HG03280 (cell line): ENCODE measurements around the gene CBARP.

Experiments used
- ATAC-seq: cut with Tn5 transposase; IDR thresholded peaks from one replicate; pipeline ENCODE4 v1.9.1; 2021; ENCODE audit warnings: mild to moderate bottlenecking, moderate library complexity; ENCODE audit not compliant: unreplicated experiment

Gene CBARP

DNA sequence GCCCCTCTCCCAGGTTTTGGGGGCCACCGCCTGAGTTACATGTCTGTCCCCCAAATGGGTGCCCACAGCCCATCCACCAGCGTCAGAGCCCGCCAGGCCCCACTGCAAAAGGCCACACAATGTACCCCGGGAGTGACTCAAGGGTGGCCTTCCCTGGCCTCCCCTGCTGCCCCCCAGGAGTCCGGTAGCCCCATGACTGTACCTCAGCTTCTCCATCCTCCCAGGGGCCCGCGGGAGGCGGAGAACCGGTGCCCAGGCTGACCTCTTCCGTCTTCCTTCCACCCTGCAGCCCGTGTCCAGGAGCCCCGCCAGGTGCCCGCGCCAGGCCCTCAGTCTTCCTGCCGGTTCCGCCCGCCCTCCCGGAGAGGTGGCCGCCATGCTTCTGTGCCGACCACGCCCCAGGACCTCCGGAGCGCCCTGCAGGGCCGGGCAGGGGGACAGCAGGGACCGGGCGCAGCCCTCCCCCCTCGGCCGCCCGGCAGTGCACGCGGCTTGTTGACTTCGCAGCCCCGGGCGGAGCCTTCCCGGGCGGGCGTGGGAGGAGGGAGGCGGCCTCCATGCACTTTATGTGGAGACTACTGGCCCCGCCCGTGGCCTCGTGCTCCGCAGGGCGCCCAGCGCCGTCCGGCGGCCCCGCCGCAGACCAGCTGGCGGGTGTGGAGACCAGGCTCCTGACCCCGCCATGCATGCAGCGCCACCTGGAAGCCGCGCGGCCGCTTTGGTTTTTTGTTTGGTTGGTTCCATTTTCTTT is 10.3 kb downstream of the CBARP start:
- ATAC-seq, result no peak

DNA sequence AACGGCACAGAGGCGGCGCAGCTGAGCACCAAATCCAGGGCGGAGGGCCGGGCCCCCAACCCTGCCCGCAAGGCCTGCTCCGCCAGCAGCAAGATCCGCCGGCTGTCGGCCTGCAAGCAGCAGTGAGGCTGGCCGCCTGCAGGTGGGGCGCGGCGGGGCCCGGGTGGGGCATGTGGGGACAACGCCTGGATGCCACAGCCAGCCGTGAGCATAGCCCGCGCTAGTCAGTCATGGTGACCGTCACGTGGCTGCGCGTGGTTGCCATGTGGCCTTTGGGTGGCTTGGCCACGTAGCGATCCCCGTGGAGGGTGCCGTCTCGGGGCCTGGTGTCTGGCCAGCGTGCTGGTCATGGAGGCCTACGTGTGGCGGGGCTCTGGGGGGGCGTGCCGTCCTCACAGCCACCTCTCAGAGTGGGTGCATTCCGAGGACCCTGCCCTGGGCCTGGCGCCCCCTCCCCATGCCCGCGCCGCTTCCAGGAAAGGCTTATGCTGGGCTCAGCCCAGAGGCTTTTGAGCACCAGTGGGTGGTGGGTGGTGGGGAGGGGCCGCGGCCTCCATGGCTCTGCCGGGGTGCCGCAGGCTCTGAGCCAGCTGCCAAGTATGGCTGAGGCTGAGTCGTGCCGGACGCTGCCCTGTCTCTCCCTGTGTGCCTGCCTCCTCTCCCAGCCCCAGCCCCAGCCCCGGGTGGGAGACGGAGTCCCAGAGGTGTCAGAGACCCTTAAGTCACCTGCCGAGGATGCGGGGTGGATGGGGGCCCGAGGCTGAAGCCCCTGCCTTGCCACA is 11.1 kb downstream of the CBARP start:
- no peak for ATAC-seq

DNA sequence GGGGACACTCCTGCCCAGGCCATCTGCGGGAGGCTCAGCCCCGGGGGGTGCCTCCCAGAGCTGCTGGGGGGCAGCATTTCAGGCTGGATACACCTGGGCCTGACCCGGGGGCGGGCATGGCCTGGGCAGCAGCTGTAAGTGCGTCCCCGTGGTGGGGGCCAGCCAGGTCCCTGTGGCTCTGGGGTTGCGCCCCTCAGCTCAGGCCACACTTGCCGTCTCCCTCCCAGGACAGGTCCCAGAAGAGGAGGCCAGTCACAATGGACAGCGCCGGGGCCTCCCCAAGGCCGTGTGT is 11.6 kb downstream of the CBARP start:
- no peak for ATAC-seq

DNA sequence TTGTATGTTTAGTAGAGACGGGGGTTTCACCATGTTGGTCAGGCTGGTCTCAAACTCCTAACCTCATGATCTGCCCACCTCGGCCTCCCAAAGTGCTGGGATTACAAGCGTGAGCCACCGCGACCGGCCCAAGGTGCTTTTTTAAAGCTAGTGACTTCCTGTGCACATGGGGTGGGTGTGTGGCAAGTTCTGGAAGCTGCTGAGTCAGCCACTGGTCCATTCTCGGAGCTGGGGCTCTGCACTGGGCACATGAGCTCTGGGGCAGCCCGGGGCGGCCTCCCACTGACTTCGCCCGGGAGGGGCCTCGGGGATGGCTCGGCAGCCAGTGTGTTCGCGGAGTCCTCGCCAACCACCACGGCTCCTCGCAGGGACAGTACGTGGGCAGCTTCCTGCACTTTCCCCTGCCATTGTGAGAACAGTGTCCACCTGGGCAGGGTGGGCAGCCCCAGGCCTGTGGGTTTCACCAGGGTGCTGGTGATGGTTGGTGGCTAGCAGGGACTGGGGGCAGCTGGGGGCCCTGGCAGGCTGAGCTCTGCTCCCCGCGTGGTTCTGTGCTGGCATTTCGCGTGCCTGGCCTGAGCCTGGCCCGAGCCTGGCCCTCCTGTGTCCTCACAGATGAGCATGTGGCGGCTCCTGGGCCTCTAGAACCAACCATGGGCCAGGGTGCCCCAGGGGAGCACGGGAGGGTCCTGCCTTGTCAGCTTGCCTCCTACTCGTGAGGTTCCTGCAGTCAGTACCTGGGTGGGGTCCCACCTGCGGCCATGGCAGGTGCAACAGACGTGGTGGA is 12.2 kb downstream of the CBARP start:
- no peak for ATAC-seq

DNA sequence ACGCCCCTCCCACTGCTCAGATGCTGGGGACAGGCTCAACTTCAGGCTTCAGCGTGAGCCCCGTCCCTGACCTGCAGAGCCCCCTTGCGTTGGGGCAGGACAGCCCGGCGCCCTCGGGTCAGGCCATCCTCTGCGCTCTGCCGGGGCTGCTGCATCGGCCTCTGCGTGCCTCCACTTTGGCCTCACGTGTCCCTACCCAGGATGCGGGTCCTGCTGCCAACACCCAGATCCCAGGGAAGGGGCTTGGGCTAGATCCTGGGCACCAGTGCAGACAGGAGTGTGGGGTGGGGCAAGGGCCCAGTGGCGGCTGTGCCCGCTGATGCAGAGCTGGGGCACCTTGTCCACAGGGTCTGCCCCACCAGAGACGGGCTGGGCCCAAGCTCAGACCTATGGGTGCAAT is 13.0 kb downstream of the CBARP start:
- no peak for ATAC-seq

DNA sequence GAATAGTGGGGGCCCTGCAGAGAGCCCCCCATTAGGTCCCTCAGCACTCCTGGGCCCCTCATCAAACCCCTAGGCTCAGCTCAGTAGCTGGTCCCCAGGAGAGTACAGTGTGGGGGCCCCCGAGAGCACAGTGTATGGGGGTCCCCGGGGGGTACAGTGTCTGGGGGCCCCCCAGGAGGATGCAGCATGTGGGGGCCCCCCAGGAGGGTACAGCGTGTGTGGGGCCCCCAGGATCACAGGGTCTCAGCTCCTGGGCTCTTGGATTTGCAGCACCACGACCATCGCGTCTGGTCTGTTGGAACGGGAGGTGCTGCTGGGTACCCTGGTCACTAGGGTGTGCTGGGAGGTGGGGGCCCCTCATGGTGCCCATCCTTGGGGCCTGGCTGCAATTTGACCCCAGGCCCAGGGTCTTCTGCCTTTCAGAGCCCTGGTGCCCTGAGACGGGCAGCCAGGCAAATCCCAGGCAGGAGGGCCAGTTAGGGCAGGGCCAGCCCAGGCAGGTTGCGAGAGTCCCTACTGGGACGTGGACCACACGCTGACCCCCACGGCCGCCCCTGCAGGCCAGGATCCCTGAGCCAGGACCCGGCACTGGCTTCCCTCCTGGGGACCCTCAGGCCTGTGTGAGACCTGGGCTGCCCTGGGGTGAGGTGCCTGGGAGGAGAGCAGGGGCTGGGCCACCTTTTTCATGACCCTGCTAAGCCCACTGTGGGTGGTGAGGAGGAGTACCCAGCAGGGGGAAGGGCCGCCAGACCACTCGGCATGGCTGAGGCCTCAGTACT is 13.6 kb downstream of the CBARP start:
- no peak for ATAC-seq

DNA sequence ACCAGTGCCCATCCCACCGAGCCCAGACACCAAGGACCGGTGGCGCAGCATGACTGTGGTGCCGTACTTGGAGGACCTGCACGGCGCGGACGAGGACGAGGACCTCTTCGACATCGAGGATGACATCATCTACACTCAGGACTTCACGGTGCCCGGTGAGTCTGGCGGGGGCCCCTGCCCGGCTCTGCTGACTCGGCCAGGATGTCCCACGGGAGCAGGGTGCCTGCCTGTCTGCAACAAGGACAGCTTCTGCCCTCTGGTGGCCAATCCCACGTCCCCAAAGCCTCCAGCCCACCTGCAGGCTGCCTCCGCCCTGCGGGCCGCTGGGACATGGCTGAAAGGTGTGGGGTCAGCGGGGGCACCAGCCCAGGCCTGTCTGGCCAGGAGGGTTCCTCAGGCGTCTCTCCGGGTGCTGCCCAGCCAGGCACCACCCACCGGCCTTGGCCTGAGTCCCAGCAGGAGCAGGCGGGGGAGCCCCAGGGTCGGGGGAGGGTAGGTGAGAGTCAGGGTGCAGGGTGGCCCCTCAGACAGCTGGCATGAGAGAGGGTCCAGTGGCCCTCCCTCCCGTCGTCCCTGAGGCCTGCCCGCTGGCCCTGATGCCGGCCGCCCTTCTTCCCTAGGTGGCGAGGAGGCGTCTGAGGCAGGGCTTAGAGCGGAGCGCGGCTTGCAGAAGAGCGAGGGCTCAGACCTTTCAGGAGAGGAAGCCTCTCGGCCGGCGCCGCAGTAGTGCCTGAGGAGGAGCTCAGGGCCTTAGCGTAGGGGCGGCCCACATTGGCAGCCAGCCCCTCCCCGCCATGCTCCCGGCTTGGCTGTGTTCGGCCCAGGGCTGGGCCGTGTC is 14.6 kb downstream of the CBARP start:
- no peak for ATAC-seq

DNA sequence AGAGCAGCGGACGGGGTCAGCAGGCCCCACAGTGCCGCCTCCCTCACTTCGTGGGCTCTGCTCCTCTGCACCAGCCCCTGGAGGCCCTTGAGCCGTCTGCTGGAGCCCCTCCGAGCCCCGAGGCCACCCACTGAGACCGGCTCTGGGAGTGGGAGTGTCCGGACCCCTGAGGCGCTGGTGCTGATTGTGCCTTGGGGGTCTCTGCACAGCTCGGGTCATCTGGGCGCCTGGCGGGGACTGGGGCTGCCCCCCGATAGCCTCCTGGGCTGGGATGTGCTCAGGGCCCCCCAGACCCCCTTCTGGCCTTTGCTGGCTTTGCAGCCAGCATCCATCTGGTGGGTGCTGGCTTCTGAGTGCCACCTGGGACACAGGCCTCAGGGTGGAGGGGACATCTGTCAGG is 15.4 kb downstream of the CBARP start:
- ATAC-seq, result no peak

DNA sequence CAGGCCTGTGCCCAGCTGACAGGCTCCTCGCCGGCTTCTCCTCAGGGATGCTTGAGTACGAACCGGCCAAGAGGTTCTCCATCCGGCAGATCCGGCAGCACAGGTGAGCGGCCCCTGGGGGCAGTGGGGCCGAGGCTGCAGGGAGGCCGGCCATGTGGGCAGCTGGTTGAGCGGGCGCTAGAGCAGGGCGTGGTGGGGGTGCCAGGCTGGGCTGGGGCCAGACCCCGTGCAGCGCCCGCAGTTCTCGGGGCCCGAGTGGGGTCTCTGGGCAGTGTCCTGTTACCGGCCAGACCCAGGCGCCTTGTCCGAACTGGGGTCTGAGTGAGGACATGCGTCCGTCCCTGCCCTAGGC is 15.9 kb downstream of the CBARP start:
- ATAC-seq, result no peak

DNA sequence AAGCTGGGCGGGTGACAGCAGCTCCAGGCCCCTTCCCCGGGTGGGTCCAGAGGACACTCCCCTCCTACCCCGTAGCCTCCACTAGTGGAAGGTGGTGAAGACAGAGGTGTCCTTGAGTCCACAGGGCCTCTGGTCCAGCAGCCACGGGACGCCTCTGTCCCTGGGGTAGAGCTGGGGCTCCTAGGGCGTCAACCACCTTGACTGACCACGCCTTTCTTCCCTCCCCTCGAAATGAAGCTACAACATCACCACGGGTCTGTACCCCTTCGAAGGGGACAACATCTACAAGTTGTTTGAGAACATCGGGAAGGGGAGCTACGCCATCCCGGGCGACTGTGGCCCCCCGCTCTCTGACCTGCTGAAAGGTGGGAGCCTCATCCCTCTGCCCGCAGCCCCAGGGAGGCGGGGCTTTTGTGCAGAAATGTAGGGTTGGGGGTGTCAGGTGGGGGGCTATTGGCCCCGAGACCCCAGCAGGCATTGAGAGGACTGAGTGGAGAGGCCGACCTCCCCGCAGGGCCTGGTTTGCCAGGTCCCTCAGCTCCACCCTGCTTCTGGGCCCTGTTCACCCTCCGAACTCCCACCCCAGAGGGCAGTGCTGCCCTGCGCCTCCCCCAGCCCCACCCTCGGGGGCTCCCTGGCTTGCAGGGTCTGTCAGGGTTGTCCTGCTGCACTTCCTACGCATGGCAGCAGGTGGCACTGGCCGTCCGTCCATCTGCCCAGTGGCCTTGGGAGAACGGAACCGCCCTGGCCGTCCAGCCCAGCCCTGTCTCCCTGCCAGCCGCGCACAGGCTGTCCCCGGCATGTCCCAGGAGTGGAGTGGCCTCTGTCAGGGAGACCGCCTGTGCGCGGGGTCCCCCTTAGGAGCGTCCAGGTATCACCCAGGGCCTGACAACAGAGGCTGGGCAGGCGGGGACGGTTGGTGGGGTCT is 16.6 kb downstream of the CBARP start:
- ATAC-seq, result no peak

DNA sequence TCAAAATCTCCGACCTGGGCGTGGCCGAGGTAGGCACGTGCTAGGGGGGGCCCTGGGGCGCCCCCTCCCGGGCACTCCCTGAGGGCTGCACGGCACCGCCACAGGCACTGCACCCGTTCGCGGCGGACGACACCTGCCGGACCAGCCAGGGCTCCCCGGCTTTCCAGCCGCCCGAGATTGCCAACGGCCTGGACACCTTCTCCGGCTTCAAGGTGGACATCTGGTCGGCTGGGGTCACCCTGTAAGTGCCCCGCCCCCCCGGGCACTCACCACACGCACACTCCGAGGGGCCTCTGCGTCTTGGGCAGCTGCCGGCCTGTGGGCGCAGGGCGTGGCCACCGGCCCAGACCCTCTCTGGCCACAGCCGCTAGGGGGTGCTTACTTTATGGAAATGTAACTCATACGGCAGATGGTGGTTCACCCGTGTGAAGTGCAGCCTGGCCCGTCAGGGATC is 17.3 kb downstream of the CBARP start:
- ATAC-seq, result no peak

DNA sequence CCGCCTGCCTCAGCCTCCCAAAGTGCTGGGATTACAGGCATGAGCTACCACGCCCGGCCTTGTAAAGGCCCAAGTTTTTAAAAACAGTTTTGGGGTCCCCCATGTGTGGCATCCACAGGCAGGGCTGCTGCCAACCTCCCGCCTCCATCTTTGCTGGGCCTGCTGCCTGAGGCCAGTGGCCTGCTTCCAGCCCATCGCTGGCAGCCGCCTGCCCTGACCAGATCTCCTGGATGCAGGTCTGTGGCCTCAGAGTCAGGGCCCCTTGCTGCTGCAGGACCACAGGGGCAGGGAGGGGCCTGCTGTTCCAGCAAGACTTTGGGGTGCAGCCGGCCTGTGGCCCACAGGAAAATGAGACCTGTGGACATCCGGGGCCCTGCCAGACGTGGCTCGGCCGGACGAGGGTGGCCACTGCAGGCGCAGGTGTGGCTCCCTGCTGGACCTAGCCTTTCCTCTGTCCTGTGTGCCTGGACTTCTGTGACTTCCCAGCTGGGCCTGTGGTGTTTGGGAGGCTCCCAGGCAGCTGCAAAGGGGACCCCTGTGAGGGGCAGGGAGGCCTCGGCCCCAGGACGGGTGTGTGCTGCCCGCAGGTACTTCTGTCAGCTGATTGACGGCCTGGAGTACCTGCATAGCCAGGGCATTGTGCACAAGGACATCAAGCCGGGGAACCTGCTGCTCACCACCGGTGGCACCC is 17.9 kb downstream of the CBARP start:
- no peak for ATAC-seq

DNA sequence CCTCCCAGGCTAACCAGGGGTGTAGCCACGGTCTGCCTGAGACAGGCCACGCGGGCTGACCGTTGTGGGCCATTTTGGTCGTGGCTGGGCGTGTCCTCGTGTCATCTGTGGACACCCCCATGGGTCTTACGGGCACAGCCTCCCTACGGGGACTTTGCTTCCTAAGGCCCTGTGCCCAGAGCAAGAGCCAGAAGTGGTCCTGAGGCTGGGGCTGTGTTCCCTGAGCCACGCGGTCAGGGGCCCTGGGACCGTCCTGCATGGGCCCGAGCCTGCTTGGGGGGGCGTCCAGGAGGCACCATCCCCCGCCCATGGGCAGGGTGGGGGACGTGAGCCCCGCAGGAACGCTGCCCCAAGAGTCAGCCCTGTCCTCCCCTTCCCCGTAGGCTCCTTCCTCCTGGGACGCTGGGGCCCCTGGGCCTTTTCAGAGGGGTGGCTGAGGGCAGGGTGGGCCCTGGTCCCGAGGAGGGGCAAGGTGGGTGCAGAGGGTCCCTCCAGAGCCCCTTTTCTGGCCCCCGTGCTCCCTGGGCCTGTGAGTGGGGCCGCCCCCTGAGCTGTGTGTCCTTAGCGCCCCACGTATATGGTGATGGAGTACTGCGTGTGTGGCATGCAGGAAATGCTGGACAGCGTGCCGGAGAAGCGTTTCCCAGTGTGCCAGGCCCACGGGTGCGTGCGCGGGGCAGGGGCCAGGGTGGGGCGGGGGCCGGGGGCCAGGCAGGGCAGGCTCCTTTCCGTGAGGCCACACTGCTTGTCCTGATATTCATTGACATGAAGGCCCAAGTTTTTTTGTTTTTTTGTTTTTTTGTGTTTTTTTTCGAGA is 18.8 kb downstream of the CBARP start:
- ATAC-seq, result no peak

DNA sequence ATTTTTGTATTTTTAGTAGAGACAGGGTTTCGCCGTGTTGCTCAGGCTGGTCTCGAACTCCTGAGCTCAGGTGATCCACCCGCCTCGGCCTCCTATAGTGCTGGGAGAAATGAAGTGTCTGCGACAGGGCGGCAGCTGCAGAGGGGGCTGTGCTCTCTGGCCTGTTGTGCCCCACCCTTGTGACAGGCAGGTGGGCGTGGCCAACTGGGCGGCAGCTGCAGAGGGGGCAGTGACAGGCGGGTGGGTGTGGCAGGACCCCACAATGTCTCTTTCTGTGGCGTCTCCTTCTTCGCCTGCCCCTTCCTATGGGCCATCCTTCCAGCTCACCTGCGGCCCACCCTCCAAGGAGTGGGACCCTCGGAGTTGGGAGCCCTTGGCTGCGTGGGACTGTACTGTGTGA is 20.4 kb downstream of the CBARP start:
- ATAC-seq, result no peak

DNA sequence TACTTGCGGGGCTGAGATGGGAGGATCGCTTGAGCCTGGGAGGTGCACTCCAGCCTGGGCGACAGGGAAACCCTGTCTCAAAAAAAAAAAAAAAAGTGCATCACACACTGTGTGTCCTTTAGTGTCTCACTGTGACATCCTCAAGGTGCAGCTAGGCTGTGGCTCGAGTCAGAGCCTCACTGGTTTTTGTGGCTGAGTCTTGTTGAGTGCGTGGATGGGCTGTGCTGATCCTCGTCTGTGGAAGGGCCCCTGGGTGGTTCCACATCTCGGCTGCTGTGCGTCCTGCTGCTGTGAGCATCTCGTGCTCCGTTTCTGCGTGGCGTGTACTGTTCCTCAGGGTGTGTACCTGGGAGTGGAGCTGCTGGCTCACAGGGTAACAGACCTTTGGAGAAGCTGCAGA is 21.0 kb downstream of the CBARP start:
- ATAC-seq, result no peak

DNA sequence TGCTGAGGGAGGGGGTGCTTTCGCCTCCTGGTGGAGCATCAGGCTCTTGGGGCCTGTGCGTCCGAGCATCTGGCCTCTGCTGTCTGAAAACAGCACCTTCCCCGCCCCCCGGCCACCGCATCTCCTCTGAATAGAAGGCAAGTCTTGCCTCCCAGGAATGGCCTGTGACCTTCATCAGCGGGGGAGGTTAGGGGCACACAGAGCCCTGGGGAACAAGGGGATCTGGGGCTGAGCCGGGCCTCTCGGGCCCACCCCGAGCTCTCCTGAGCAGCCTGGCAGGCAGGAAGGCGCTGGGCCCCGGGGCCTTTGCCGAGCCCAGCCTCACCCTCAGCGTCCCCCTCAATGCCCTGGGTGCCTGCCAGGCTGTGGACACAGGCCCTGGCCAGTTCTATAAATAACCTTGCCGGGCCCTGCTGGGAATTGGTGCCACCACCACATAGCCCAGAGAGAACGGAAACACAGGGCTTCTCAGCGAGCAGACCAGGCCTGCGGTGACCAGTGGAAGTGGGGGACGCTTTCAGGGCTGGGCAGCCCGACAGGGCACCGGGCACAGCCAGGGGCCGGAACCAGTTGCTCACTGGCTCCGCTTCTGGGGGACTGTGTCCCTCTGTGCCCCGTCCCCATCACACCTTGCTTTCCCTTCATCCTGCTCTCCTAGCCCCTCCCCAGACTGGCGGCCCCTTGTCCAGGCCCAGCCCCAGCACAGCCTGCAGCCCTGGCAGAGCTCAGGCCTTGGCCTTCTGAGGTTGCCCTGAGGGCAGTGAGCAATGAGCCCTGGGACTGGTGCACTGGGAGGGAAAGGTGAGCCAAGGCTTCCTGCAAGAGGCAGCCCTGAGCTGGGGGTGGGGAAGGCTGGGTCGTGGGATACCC is 22.7 kb downstream of the CBARP start:
- ATAC-seq, result no peak
